DMS 273 (cell line): ENCODE results near the gene NALCN.

ENCODE experiments used
- DNase-seq: peaks from one replicate; lab custom pipeline; 2025; ENCODE audit not compliant: unreplicated experiment; lab: John Stamatoyannopoulos, UW

The NALCN gene

GRCh38 chr13:101140087-101140770 lies 276.1 kb downstream of the NALCN start:
- DNase-seq = no peak

- DNase-seq = no peak
Observed at GRCh38 chr13:101139081-101139480, 277.2 kb downstream of the NALCN start.

- DNase-seq = peak; percentile 64
Observed at GRCh38 chr13:101127741-101128353, 288.5 kb downstream of the NALCN start.

- no peak for DNase-seq
Observed at GRCh38 chr13:101123028-101123427, 293.3 kb downstream of the NALCN start.

- no peak for DNase-seq
Observed at GRCh38 chr13:101121608-101122007, 294.7 kb downstream of the NALCN start.

GRCh38 chr13:101120007-101120406 lies 296.3 kb downstream of the NALCN start:
- DNase-seq = no peak

- no peak for DNase-seq
Observed at GRCh38 chr13:101116826-101117225, 299.5 kb downstream of the NALCN start.

- no peak for DNase-seq
Observed at GRCh38 chr13:101116341-101116740, 300.0 kb downstream of the NALCN start.

GRCh38 chr13:101115762-101116171 lies 300.5 kb downstream of the NALCN start:
- peak; percentile 0 for DNase-seq

- no peak for DNase-seq
Observed at GRCh38 chr13:101111894-101112293, 304.4 kb downstream of the NALCN start.

GRCh38 chr13:101109005-101109404 lies 307.3 kb downstream of the NALCN start:
- DNase-seq = no peak

GRCh38 chr13:101098873-101099272 lies 317.4 kb downstream of the NALCN start:
- DNase-seq = no peak

GRCh38 chr13:101092985-101093384 lies 323.3 kb downstream of the NALCN start:
- DNase-seq = no peak

- DNase-seq = no peak
Observed at GRCh38 chr13:101090287-101090686, 326.0 kb downstream of the NALCN start.

GRCh38 chr13:101085551-101085950 lies 330.8 kb downstream of the NALCN start:
- DNase-seq = no peak

- DNase-seq = no peak
Observed at GRCh38 chr13:101082441-101082840, 333.9 kb downstream of the NALCN start.

- no peak for DNase-seq
Observed at GRCh38 chr13:101080616-101081015, 335.7 kb downstream of the NALCN start.

- DNase-seq = no peak
Observed at GRCh38 chr13:101065329-101065728, 351.0 kb downstream of the NALCN start.

- no peak for DNase-seq
Observed at GRCh38 chr13:101059793-101060192, 356.5 kb downstream of the NALCN start.

GRCh38 chr13:101058841-101059240 lies 357.5 kb downstream of the NALCN start:
- no peak for DNase-seq

GRCh38 chr13:101053301-101054093 lies 362.8 kb downstream of the NALCN start:
- no peak for DNase-seq
